K562 (cell line): Measurements from ENCODE around the gene F11R. TPM values are rescaled to one million over a fixed set of nuclear protein-coding genes. Genes with fewer than 3 reads are reported as not detected.

Experiments used
- COPS2 ChIP-seq: fragments of 450-650 bp; conservative IDR thresholded peaks from 2 replicates; pipeline ENCODE4 v1.6.1; 2016; ENCODE audit warnings: mild to moderate bottlenecking, moderate library complexity
- EWSR1 ChIP-seq: fragments of 450-650 bp; IDR thresholded peaks from 2 replicates; pipeline ENCODE4 v1.6.1; 2018; ENCODE audit warnings: borderline replicate concordance, mild to moderate bottlenecking, low read depth, moderate library complexity; ENCODE audit not compliant: partially characterized antibody
- HDGF ChIP-seq: fragments of 450-650 bp; IDR thresholded peaks from 2 replicates; pipeline ENCODE4 v1.6.1; 2016
- L3MBTL2 ChIP-seq: fragments of 450-650 bp; IDR thresholded peaks from 2 replicates; pipeline ENCODE4 v1.6.1; 2016; ENCODE audit warnings: mild to moderate bottlenecking, moderate library complexity
- POLR2H ChIP-seq: IDR thresholded peaks from 2 replicates; pipeline ENCODE4 v1.6.1; 2016; ENCODE audit warnings: missing genetic modification characterization, low read depth, mild to moderate bottlenecking, control low read depth, missing compliant biosample characterization, moderate library complexity
- SMARCB1 ChIP-seq: IDR thresholded peaks from 2 replicates; pipeline ENCODE4 v1.6.1; 2011; ENCODE audit warnings: improper control_type of control experiment, low read depth; ENCODE audit not compliant: insufficient read length
- SRF ChIP-seq, 2 experiments: fragments of 250-450, 450-650 bp in 1 of 2; sonication (Bioruptor Pico) in 1 of 2; sonication (generic) in 1 of 2; formaldehyde crosslinking; IDR thresholded peaks; 2 replicates each; pipeline versions ENCODE4 v1.5.0 to v1.5.1; 2020 to 2022; ENCODE audit warnings: mild to moderate bottlenecking in 1 of 2, missing genetic modification reagents in 1 of 2
- ZKSCAN8 ChIP-seq: fragments of 200-800 bp; sonication (Bioruptor generic); IDR thresholded peaks from 2 replicates; pipeline ENCODE4 v1.6.1; 2016; ENCODE audit warnings: missing genetic modification characterization, missing compliant biosample characterization
- ZNF766 ChIP-seq: fragments of 200-800 bp; sonication (Bioruptor generic); conservative IDR thresholded peaks from 2 replicates; pipeline ENCODE4 v1.6.1; 2016; ENCODE audit warnings: missing genetic modification characterization, missing compliant biosample characterization
- polyA plus RNA-seq, 8 experiments: library from polyadenylated mRNA; depleted of rRNA in 4 of 8; stranded (reverse) in 5 of 8; unstranded in 3 of 8; fragments of >200 nt; fragmentation: Nextera tagmentation in 2 of 8; fragmentation: Illumina TruSeq in 1 of 8; extraction: Ambion mirVana in 2 of 8; extraction: Trizol in 1 of 8; gene quantifications; 2 replicates each; pipeline versions ENCODE4 v1.2.1 to v1.2.3, GENCODE V29; 2011 to 2014; ENCODE audit warnings: inconsistent platforms in 1 of 8, missing spikeins in 1 of 8
- total RNA-seq, 7 experiments: library from RNA; depleted of rRNA in 6 of 7; stranded (reverse); fragments of >200 nt in 6 of 7; fragmentation: Illumina TruSeq in 2 of 7; extraction: Trizol in 2 of 7; gene quantifications; 2 replicates each; pipeline versions ENCODE4 v1.2.1 to v1.2.3, GENCODE V29; 2011 to 2021; ENCODE audit warnings: low replicate concordance in 1 of 7
- TF ChIP-seq, protein P1 (sequence below), 2 experiments: fragments of 450-650 bp; formaldehyde crosslinking in 1 of 2; IDR thresholded peaks; 2 replicates each; pipeline versions ENCODE4 v1.4.0 to v1.6.1; 2014 to 2020; ENCODE audit warnings: mild to moderate bottlenecking in 2 of 2, borderline replicate concordance in 1 of 2, low read depth in 1 of 2
- TF ChIP-seq, protein P2 (sequence below): fragments of 200-800 bp; sonication (Bioruptor generic); IDR thresholded peaks from 2 replicates; pipeline ENCODE4 v1.6.1; 2016; ENCODE audit warnings: missing genetic modification characterization, missing compliant biosample characterization
- TF ChIP-seq, protein P3 (sequence below): IDR thresholded peaks from 2 replicates; pipeline ENCODE4 v1.6.1; 2011; ENCODE audit not compliant: insufficient read length; ENCODE audit errors: extremely low read depth

Gene F11R
- total and polyA plus RNA-seq, 9 of the 15 experiments (the other 6 are each of a cell fraction or from before 2014, with no cell fraction given), result 27.4 to 187 (median 52.5) TPM

DNA sequence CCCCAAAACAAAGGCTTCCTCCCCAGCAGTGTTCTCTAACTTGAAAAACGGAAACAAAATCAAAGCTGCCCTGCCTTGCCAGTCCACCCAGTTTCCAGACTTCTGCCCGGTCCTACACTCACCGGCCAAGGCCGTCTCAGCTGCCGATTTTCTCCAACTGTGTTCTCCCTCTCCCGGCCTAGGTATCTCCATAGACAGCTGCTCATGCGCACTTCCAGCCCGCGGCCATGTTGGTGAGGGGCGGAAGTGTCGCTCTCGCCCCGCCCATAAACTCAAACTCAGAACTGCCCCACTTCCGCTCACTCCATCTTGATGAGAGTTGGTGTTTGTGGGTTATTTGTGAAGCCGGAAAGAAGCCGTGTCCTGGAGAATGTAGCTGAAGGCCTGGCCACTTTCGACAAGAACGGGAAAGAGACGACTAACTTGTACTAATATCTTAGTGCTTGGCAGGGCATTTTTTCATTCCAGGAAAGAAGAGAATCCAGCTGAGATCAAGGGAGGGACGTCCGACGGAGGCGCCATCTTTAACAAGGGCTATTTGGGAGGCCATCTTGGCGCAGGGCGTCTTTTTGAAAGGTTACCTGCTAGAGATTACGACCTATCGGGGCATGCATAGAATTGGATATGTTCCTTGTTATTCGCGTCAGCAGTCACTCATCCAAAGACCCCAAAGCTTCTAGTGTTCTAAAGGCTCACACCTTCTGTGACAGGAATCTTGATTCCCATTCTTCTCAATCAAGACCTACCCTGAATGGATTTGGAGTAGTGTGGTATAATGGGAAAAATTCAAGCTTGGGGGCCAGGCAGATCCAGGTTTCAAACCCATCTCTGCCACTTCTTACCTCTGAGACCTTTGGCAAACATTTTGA is 25.0 kb upstream of the F11R start, which contains the start of gene USF1 (continued):
- TF ChIP-seq, protein P1, sequence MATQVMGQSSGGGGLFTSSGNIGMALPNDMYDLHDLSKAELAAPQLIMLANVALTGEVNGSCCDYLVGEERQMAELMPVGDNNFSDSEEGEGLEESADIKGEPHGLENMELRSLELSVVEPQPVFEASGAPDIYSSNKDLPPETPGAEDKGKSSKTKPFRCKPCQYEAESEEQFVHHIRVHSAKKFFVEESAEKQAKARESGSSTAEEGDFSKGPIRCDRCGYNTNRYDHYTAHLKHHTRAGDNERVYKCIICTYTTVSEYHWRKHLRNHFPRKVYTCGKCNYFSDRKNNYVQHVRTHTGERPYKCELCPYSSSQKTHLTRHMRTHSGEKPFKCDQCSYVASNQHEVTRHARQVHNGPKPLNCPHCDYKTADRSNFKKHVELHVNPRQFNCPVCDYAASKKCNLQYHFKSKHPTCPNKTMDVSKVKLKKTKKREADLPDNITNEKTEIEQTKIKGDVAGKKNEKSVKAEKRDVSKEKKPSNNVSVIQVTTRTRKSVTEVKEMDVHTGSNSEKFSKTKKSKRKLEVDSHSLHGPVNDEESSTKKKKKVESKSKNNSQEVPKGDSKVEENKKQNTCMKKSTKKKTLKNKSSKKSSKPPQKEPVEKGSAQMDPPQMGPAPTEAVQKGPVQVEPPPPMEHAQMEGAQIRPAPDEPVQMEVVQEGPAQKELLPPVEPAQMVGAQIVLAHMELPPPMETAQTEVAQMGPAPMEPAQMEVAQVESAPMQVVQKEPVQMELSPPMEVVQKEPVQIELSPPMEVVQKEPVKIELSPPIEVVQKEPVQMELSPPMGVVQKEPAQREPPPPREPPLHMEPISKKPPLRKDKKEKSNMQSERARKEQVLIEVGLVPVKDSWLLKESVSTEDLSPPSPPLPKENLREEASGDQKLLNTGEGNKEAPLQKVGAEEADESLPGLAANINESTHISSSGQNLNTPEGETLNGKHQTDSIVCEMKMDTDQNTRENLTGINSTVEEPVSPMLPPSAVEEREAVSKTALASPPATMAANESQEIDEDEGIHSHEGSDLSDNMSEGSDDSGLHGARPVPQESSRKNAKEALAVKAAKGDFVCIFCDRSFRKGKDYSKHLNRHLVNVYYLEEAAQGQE (IDR thresholded peaks at IDR 0.05; ENCODE audit: borderline replicate concordance), result 0 out of 2 replicates have a peak, but pooled peaks have one; percentile 2
- TF ChIP-seq, protein P1 (CRISPR knock-in tag; IDR thresholded peaks at IDR 0.05; ENCODE audit: low read depth), result no peak
- TF ChIP-seq ZNF766 (CRISPR knock-in tag) (peak; percentile 76; the same call in 1 of the 2 replicates), ZKSCAN8 (no peak; the same call in 1 of the 2 replicates), EWSR1 (no peak), SMARCB1 (no peak), COPS2 (no peak), POLR2H (tag) (peak; percentile 93), HDGF (no peak), SRF (CRISPR knock-in tag; IDR thresholded peaks at IDR 0.05) (peak in 1 of 2 experiments; percentile 36; a peak in 1 of 4 replicates), L3MBTL2 (peak; percentile 77)
- TF ChIP-seq, protein P2, sequence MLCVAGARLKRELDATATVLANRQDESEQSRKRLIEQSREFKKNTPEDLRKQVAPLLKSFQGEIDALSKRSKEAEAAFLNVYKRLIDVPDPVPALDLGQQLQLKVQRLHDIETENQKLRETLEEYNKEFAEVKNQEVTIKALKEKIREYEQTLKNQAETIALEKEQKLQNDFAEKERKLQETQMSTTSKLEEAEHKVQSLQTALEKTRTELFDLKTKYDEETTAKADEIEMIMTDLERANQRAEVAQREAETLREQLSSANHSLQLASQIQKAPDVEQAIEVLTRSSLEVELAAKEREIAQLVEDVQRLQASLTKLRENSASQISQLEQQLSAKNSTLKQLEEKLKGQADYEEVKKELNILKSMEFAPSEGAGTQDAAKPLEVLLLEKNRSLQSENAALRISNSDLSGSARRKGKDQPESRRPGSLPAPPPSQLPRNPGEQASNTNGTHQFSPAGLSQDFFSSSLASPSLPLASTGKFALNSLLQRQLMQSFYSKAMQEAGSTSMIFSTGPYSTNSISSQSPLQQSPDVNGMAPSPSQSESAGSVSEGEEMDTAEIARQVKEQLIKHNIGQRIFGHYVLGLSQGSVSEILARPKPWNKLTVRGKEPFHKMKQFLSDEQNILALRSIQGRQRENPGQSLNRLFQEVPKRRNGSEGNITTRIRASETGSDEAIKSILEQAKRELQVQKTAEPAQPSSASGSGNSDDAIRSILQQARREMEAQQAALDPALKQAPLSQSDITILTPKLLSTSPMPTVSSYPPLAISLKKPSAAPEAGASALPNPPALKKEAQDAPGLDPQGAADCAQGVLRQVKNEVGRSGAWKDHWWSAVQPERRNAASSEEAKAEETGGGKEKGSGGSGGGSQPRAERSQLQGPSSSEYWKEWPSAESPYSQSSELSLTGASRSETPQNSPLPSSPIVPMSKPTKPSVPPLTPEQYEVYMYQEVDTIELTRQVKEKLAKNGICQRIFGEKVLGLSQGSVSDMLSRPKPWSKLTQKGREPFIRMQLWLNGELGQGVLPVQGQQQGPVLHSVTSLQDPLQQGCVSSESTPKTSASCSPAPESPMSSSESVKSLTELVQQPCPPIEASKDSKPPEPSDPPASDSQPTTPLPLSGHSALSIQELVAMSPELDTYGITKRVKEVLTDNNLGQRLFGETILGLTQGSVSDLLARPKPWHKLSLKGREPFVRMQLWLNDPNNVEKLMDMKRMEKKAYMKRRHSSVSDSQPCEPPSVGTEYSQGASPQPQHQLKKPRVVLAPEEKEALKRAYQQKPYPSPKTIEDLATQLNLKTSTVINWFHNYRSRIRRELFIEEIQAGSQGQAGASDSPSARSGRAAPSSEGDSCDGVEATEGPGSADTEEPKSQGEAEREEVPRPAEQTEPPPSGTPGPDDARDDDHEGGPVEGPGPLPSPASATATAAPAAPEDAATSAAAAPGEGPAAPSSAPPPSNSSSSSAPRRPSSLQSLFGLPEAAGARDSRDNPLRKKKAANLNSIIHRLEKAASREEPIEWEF (CRISPR knock-in tag), result no peak
- TF ChIP-seq, protein P3, sequence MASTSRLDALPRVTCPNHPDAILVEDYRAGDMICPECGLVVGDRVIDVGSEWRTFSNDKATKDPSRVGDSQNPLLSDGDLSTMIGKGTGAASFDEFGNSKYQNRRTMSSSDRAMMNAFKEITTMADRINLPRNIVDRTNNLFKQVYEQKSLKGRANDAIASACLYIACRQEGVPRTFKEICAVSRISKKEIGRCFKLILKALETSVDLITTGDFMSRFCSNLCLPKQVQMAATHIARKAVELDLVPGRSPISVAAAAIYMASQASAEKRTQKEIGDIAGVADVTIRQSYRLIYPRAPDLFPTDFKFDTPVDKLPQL, result no peak
